HG02970 (cell line): ENCODE measurements around the gene PSMD5.

Source experiments
- ATAC-seq: cut with Tn5 transposase; IDR thresholded peaks from one replicate; pipeline ENCODE4 v1.9.1; 2021; ENCODE audit warnings: mild to moderate bottlenecking, moderate library complexity, moderate number of reproducible peaks; ENCODE audit not compliant: unreplicated experiment, low FRiP score

Gene PSMD5

DNA sequence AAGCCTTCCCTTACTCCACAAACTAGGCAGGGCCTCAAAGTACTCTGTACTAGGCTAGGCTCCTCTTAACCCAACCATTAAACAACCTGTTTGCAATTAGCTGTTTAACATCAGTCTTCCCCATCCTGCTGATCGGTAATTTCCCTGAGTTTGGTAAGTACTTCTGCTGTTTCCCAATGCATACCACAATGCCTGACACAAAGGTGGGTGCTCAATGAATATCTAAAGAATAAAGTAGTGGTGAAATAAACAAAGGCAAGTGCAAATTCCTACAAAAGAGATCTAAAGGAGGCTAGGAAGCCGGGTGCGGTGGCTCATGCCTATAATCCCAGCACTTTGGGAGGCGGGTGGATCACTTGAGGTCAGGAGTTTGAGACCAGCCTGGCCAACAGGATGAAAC is 74.5 kb downstream of the PSMD5 start:
- ATAC-seq = no peak

DNA sequence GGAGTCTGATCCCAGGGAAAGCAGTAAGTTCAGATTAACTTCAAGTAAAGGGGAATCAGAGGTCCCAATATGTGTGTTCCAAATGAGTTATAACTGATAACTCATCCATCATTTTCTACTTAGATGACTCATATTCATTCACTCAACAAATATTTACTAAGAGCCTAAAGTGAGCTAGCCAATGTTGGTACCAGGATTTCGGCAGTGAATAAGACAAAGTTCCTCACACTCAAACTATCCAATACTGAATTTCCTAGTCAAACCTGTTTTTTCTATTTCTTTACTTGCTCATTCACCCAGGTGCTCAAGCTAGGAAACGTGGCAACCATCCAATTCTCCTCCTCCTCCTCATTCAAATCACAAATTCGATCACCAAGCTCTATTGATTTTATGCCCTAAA is 75.3 kb downstream of the PSMD5 start:
- no peak for ATAC-seq
